A673 (cell line): ENCODE measurements around the gene DGKH. TPM values are rescaled to one million over a fixed set of nuclear protein-coding genes. Genes with fewer than 3 reads are reported as not detected.

Experiments used
- BruUV-seq: library from RNA; stranded (reverse); fragments of 400-500 nt; replicated peaks from 2 replicates; lab custom pipeline; 2021; lab: Mats Ljungman, UMichigan
- CTCF ChIA-PET: fragments of 300-600 bp; sonication (Branson Sonifier 250); formaldehyde crosslinking; loops from one replicate; lab custom pipeline; 2022; ENCODE audit warnings: antibody characterized with exemption; lab: Charles Lee
- POLR2A ChIA-PET: fragments of 300-600 bp; sonication (Branson Sonifier 250); formaldehyde crosslinking; loops from one replicate; lab custom pipeline; 2022; ENCODE audit warnings: antibody characterized with exemption; ENCODE audit not compliant: low non-redundant PET; lab: Charles Lee
- DNase-seq: peaks from one replicate; pipeline ENCODE4 v3.0.0-alpha.2; 2015; ENCODE audit warnings: low spot score
- H3K27ac ChIP-seq: fragments of 200-600 bp; sonication (generic); 2 replicates; pipeline ENCODE4 v1.5.1; 2016; ENCODE audit warnings: mixed run types, low read depth, mild to moderate bottlenecking, mixed read lengths, antibody characterized with exemption, low read length; ENCODE audit not compliant: poor library complexity, severe bottlenecking
- H3K27me3 ChIP-seq: fragments of 200-600 bp; sonication (generic); replicated peaks from 2 replicates; pipeline ENCODE4 v1.6.1; 2017; ENCODE audit warnings: mixed run types, low read depth, mild to moderate bottlenecking, mixed read lengths, antibody characterized with exemption, low read length; ENCODE audit not compliant: insufficient read depth, poor library complexity
- H3K36me3 ChIP-seq: fragments of 200-600 bp; sonication (generic); 2 replicates; pipeline ENCODE4 v1.6.1; 2016; ENCODE audit warnings: mixed run types, mild to moderate bottlenecking, mixed read lengths, antibody characterized with exemption, low read length; ENCODE audit not compliant: insufficient read depth, poor library complexity, severe bottlenecking
- H3K4me1 ChIP-seq: fragments of 200-600 bp; sonication (generic); 2 replicates; pipeline ENCODE4 v1.6.1; 2017; ENCODE audit warnings: mixed run types, mild to moderate bottlenecking, mixed read lengths, antibody characterized with exemption, low read length; ENCODE audit not compliant: insufficient read depth, poor library complexity, severe bottlenecking
- H3K4me3 ChIP-seq: fragments of 200-600 bp; sonication (generic); 2 replicates; pipeline ENCODE4 v1.5.1; 2016; ENCODE audit warnings: low read depth, mixed run types, mild to moderate bottlenecking, mixed read lengths, low read length; ENCODE audit not compliant: poor library complexity, severe bottlenecking
- H3K9me3 ChIP-seq: fragments of 200-600 bp; sonication (generic); 2 replicates; pipeline ENCODE4 v1.6.1; 2016; ENCODE audit warnings: mixed run types, low read depth, mild to moderate bottlenecking, mixed read lengths, antibody characterized with exemption, low read length; ENCODE audit not compliant: poor library complexity, severe bottlenecking
- CTCF ChIP-seq: fragments of 300-800, 200-600 bp; sonication (generic); conservative IDR thresholded peaks from 2 replicates; pipeline ENCODE4 v1.5.1; 2017; ENCODE audit warnings: low read depth, mild to moderate bottlenecking, antibody characterized with exemption, low read length, moderate library complexity, mixed read lengths
- EZH2 ChIP-seq: fragments of 200-600 bp; sonication (generic); IDR thresholded peaks from 2 replicates; pipeline ENCODE4 v1.6.1; 2017; ENCODE audit warnings: borderline replicate concordance, low read depth, mild to moderate bottlenecking, mixed read lengths, antibody characterized with exemption, low read length; ENCODE audit not compliant: poor library complexity, severe bottlenecking
- intact Hi-C: fragments of 100-400 bp; cut with micrococcal nuclease; formaldehyde crosslinking; loops from one replicate; pipeline ENCODE4 v1.10.0; 2022; ENCODE audit not compliant: unreplicated experiment
- total RNA-seq: library from RNA; stranded (reverse); gene quantifications from 2 replicates; pipeline ENCODE4 v1.2.3, GENCODE V29; 2021

Gene DGKH
- total RNA-seq, 1 experiment from 2014 or later, result 13.8 TPM

GRCh38 chr13:42071672-42072419, 23.4 kb downstream of the DGKH start:
- DNase-seq, result no peak

GRCh38 chr13:42073683-42074082, 25.2 kb downstream of the DGKH start:
- Histone ChIP-seq H3K4me1 (peaks cover 5% of the 10 kb centered on the region), H3K27ac (no peak overlapping the region), H3K9me3 (no peaks in the 10 kb centered on the region), H3K27me3 (no peaks in the 10 kb centered on the region), H3K36me3 (no peaks in the 10 kb centered on the region), H3K4me3 (no peak overlapping the region)
- DNase-seq, result no peak
- CTCF ChIA-PET, result no interaction called here
- intact Hi-C loops, result no loop called here
- POLR2A ChIA-PET, result no interaction called here
- no TSS peak for BruUV-seq
- TF ChIP-seq EZH2 (no peak), CTCF (no peak)

More at GRCh38 chr13:42071672-42072419, 23.4 kb downstream of the DGKH start:
- H3K27me3 ChIP-seq, result no peaks in the 10 kb centered on the region
- ChIA-PET CTCF (no interaction called here), POLR2A (no interaction called here)
- H3K9me3 ChIP-seq, result no peaks in the 10 kb centered on the region
- no peak overlapping the region for H3K4me3 ChIP-seq
- H3K4me1 ChIP-seq, result peaks cover 5% of the 10 kb centered on the region
- no peak for TF ChIP-seq CTCF
- TF ChIP-seq EZH2, result no peak
- no peaks in the 10 kb centered on the region for H3K36me3 ChIP-seq
- intact Hi-C loops, result no loop called here
- H3K27ac ChIP-seq, result no peak overlapping the region
- no TSS peak for BruUV-seq

GRCh38 chr13:42075517-42075916, 27.1 kb downstream of the DGKH start:
- TF ChIP-seq CTCF (no peak), EZH2 (no peak)
- Histone ChIP-seq H3K27ac (no peak overlapping the region), H3K27me3 (no peaks in the 10 kb centered on the region), H3K4me3 (no peak overlapping the region), H3K4me1 (peaks cover 5% of the 10 kb centered on the region), H3K36me3 (no peaks in the 10 kb centered on the region), H3K9me3 (no peaks in the 10 kb centered on the region)
- ChIA-PET POLR2A (interaction anchor here (0.6 kb wide), 1 partner anchor 28 kb away, joined by 3 read pairs; no protein-coding TSS in a partner anchor), CTCF (no interaction called here)
- no peak for DNase-seq
- BruUV-seq, result no TSS peak
- intact Hi-C loops, result no loop called here
